Breast epithelium (tissue), 3 donors: Measurements from ENCODE around the gene CCDC175.

Source experiments
- POLR2A ChIP-seq: fragments of 450-650 bp; IDR thresholded peaks from one replicate; pipeline ENCODE4 v1.6.1; 2016; ENCODE audit warnings: antibody characterized with exemption, mild to moderate bottlenecking, moderate library complexity
- POLR2AphosphoS5 ChIP-seq, 3 donors: sonication (generic); formaldehyde crosslinking; IDR thresholded peaks; one replicate each; pipeline ENCODE4 v1.6.1; 2017; ENCODE audit warnings: antibody characterized with exemption in 3 of 3
- TF ChIP-seq, protein P1 (sequence below), 3 donors: fragments of 450-650 bp; IDR thresholded peaks; one replicate each; pipeline ENCODE4 v1.5.1; 2016 to 2017; ENCODE audit warnings: antibody characterized with exemption in 3 of 3, mild to moderate bottlenecking in 3 of 3, moderate library complexity in 3 of 3

DNA sequence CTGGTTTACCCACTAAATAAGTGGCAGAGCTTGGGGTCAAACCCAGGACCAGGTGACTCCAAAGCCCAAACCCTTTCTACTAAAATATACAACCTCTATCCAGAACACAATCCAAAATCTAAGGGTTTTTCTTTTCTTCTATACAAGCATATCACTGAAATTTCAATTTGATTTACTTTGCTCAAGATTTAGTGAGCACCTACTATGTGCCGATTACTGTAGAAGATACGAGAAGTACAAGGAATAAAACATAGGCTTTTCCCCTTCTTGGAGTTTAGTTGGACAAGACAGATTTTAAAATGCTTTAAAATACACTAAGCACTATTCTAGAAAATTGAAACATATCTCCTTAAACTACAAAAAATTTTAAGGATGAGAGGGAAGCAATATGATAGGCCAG, 95.2 kb downstream of the CCDC175 start:
- TF ChIP-seq, protein P1, sequence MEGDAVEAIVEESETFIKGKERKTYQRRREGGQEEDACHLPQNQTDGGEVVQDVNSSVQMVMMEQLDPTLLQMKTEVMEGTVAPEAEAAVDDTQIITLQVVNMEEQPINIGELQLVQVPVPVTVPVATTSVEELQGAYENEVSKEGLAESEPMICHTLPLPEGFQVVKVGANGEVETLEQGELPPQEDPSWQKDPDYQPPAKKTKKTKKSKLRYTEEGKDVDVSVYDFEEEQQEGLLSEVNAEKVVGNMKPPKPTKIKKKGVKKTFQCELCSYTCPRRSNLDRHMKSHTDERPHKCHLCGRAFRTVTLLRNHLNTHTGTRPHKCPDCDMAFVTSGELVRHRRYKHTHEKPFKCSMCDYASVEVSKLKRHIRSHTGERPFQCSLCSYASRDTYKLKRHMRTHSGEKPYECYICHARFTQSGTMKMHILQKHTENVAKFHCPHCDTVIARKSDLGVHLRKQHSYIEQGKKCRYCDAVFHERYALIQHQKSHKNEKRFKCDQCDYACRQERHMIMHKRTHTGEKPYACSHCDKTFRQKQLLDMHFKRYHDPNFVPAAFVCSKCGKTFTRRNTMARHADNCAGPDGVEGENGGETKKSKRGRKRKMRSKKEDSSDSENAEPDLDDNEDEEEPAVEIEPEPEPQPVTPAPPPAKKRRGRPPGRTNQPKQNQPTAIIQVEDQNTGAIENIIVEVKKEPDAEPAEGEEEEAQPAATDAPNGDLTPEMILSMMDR (IDR thresholded peaks at IDR 0.05) = no peak
- TF ChIP-seq POLR2A (no peak), POLR2AphosphoS5 (IDR thresholded peaks at IDR 0.05) (no peak)
